Measurements from ENCODE around the gene CCDC38. TPM values are rescaled to one million over a fixed set of nuclear protein-coding genes. Genes with fewer than 3 reads are reported as not detected.

CCDC38 gene
- total and polyA plus RNA-seq, 9 of the 15 experiments (the other 6 are each of a cell fraction or from before 2014, with no cell fraction given), result not detected

GRCh38 chr12:95877622-95878021 is 64.8 kb downstream of the CCDC38 start (continued):
- no peak for TF ChIP-seq TRIM25 (IDR thresholded peaks at IDR 0.05; ENCODE audit: borderline replicate concordance)
- TF ChIP-seq SAFB (IDR thresholded peaks at IDR 0.05; ENCODE audit: borderline replicate concordance, low read depth, low read length), result no peak
- peak; percentile 46; the same call in 1 of the 2 replicates for TF ChIP-seq ARID1B (IDR thresholded peaks at IDR 0.05)
- no peak for TF ChIP-seq SFPQ (IDR thresholded peaks at IDR 0.05; ENCODE audit: low read depth, low read length)
- no peak for TF ChIP-seq ZNF639 (CRISPR knock-in tag; conservative IDR thresholded peaks at IDR 0.05 in 1 of 2, IDR thresholded peaks at IDR 0.05 in 1 of 2)
- no peak for TF ChIP-seq ETV6 (IDR thresholded peaks at IDR 0.05; ENCODE audit: borderline replicate concordance in 1 of 2, low read depth in 2 of 2, low read length in 1 of 2)
- TF ChIP-seq ETV6 (CRISPR knock-in tag; IDR thresholded peaks at IDR 0.05; ENCODE audit: borderline replicate concordance), result no peak
- no peak for TF ChIP-seq CEBPZ (IDR thresholded peaks at IDR 0.05; ENCODE audit: borderline replicate concordance, low read depth, low read length)
